CD14-positive monocyte (primary cell): ENCODE data around the gene CCDC134. TPM values are rescaled to one million over a fixed set of nuclear protein-coding genes. Genes with fewer than 3 reads are reported as not detected.

Experiments
- DNase-seq, 3 donors: peaks; one replicate each; pipeline ENCODE4 v3.0.0-alpha.2; 2011 to 2022
- H2AFZ ChIP-seq: 2 replicates; pipeline ENCODE4 v1.6.0; 2012; ENCODE audit warnings: mild to moderate bottlenecking, low read depth, low read length, inconsistent platforms; ENCODE audit not compliant: insufficient read depth, poor library complexity, severe bottlenecking
- H3K27ac ChIP-seq, 2 donors: 1 replicate in 1 of 2; 2 replicates in 1 of 2; pipeline ENCODE4 v1.5.1; 2012 to 2013; ENCODE audit warnings: low read length in 2 of 2, control low read depth in 1 of 2, inconsistent platforms in 1 of 2, low read depth in 1 of 2, mild to moderate bottlenecking in 1 of 2
- H3K27me3 ChIP-seq, 2 donors: one replicate each; pipeline versions ENCODE4 v1.6.0 to v1.6.1; 2011 to 2013; ENCODE audit warnings: low read length in 2 of 2; ENCODE audit not compliant: control insufficient read depth in 2 of 2, insufficient read depth in 2 of 2
- H3K36me3 ChIP-seq, 2 donors: replicated peaks in 1 of 2; 1 replicate in 1 of 2; 2 replicates in 1 of 2; pipeline versions ENCODE4 v1.5.1 to v1.6.1; 2012 to 2013; ENCODE audit warnings: low read length in 2 of 2, control low read depth in 1 of 2, inconsistent platforms in 1 of 2, mild to moderate bottlenecking in 1 of 2; ENCODE audit not compliant: insufficient read depth in 2 of 2, control insufficient read depth in 1 of 2
- H3K4me1 ChIP-seq, 2 donors: 1 replicate in 1 of 2; 2 replicates in 1 of 2; pipeline versions ENCODE4 v1.5.1 to v1.6.1; 2012 to 2013; ENCODE audit warnings: low read length in 2 of 2, control low read depth in 1 of 2, inconsistent platforms in 1 of 2, mild to moderate bottlenecking in 1 of 2, moderate library complexity in 1 of 2; ENCODE audit not compliant: insufficient read depth in 2 of 2, control insufficient read depth in 1 of 2
- H3K4me2 ChIP-seq: replicated peaks from 2 replicates; pipeline ENCODE3; 2012; ENCODE audit warnings: low read length, moderate library complexity, mild to moderate bottlenecking; ENCODE audit not compliant: poor library complexity, severe bottlenecking; ENCODE audit errors: extremely low read depth
- H3K4me3 ChIP-seq, 3 experiments: fragments of 200-600 bp in 1 of 3; sonication (generic) in 1 of 3; replicated peaks in 1 of 3; 1 replicate in 2 of 3; 2 replicates in 1 of 3; pipeline ENCODE4 v1.5.1; 2011 to 2013; ENCODE audit warnings: low read length in 3 of 3, mild to moderate bottlenecking in 3 of 3, control low read depth in 2 of 3, low read depth in 2 of 3, inconsistent platforms in 1 of 3, moderate library complexity in 1 of 3
- H3K79me2 ChIP-seq: 2 replicates; pipeline ENCODE4 v1.6.0; 2012; ENCODE audit warnings: mild to moderate bottlenecking, control low read depth, inconsistent platforms, low read length, moderate library complexity; ENCODE audit not compliant: insufficient read depth
- H3K9ac ChIP-seq: 2 replicates; pipeline ENCODE4 v1.6.0; 2017; ENCODE audit warnings: low read length, mild to moderate bottlenecking; ENCODE audit not compliant: insufficient read depth, poor library complexity, severe bottlenecking
- H3K9me3 ChIP-seq, 2 donors: replicated peaks in 1 of 2; 1 replicate in 1 of 2; 2 replicates in 1 of 2; pipeline versions ENCODE4 v1.5.1 to v1.6.1; 2012 to 2013; ENCODE audit warnings: low read length in 2 of 2, control low read depth in 1 of 2; ENCODE audit not compliant: control insufficient read depth in 1 of 2, insufficient read depth in 1 of 2
- H4K20me1 ChIP-seq: 2 replicates; pipeline ENCODE4 v1.6.0; 2012; ENCODE audit warnings: mild to moderate bottlenecking, low read length, control low read depth, moderate library complexity; ENCODE audit not compliant: insufficient read depth
- H3K27ac Mint-ChIP-seq, 7 donors: one replicate each; pipeline ENCODE4 v1.8.0; 2020; ENCODE audit warnings: mild to moderate bottlenecking in 7 of 7, mixed read lengths in 7 of 7, moderate library complexity in 6 of 7, inconsistent platforms in 2 of 7
- H3K27me3 Mint-ChIP-seq, 3 donors: one replicate each; pipeline ENCODE4 v1.8.0; 2021 to 2022; ENCODE audit warnings: low read depth in 3 of 3, mild to moderate bottlenecking in 3 of 3, mixed read lengths in 3 of 3, moderate library complexity in 3 of 3, inconsistent platforms in 1 of 3
- H3K36me3 Mint-ChIP-seq, 2 donors: one replicate each; pipeline ENCODE4 v1.8.0; 2020; ENCODE audit warnings: mixed read lengths in 2 of 2, inconsistent platforms in 1 of 2, mild to moderate bottlenecking in 1 of 2
- H3K4me1 Mint-ChIP-seq: one replicate; pipeline ENCODE4 v1.8.0; 2020; ENCODE audit warnings: mild to moderate bottlenecking, mixed read lengths
- H3K4me3 Mint-ChIP-seq, 2 donors: one replicate each; pipeline ENCODE4 v1.8.0; 2020; ENCODE audit warnings: mild to moderate bottlenecking in 2 of 2, mixed read lengths in 2 of 2, moderate library complexity in 1 of 2
- H3K9me3 Mint-ChIP-seq, 7 donors: one replicate each; pipeline ENCODE4 v1.8.0; 2020 to 2022; ENCODE audit warnings: mixed read lengths in 7 of 7, mild to moderate bottlenecking in 6 of 7, moderate library complexity in 6 of 7, inconsistent platforms in 2 of 7
- WGBS: methylation state at CpG from one replicate; pipeline ENCODE4 v1.1.5; 2013; ENCODE audit warnings: missing lambda C conversion rate; ENCODE audit not compliant: insufficient coverage; 5-methylcytosine and 5-hydroxymethylcytosine counted together
- intact Hi-C, 2 donors: fragments of 100-400 bp; cut with micrococcal nuclease; formaldehyde crosslinking; loops; one replicate each; pipeline versions ENCODE4 v1.15.0 to v1.15.1; 2023
- polyA plus RNA-seq, 3 donors: library from polyadenylated mRNA; depleted of rRNA in 1 of 3; unstranded in 2 of 3; stranded (reverse) in 1 of 3; fragments of 300-500 nt in 2 of 3; fragments of >200 nt in 1 of 3; fragmentation: Illumina TruSeq in 2 of 3; gene quantifications; 1 replicate in 2 of 3; 2 replicates in 1 of 3; pipeline ENCODE4 v1.2.3, GENCODE V29; 2012 to 2021
- TF ChIP-seq, protein P1 (sequence below): fragments of 200-600 bp; IDR thresholded peaks from one replicate; pipeline ENCODE4 v1.8.0; 2022; ENCODE audit warnings: antibody characterized with exemption, mild to moderate bottlenecking

The CCDC134 gene
- polyA plus RNA-seq, 3 donors: 2.1 to 5.3 (median 2.4) TPM

DNA sequence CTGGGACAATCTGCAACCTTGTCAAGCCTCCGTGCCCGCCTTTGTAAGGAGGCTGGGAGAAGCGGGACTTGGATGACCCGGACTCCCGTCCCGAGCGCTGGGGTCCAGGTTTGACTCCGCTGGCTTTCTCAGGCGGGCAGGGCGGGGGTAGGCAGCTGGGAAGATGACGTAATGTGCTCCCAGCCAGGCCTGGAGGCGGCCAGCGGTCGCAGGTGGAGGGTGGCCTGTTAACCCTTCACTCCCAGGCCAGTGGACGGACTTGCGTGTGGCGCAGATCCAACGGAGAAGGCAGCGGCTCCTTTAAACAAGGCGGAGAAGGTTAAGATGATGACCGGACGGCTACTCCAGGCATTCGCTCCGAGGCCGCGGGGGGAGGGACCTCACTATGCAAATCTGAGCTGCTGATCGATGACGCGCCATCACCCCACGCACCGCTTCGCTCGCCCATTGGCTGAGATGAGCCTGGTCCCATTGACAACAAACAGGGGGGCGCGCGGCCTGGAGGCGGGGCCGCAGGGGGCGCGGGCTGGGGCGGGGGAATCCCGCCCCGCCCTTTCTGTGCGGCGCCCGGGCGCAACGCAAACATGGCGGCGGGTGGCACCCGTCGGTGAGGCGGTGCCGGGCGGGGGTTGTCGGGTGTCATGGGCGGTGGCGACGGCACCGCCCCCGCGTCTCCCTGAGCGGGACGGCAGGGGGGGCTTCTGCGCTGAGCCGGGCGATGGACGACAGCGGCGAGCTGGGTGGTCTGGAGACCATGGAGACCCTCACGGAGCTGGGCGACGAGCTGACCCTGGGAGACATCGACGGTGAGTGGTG lies 32.3 kb downstream of the CCDC134 start, which contains the start of gene SREBF2:
Gene SREBF2, plus strand, starts transcription at position 553 of the 816 bp plus-strand sequence. Its CDS starts 166 bp downstream, at position 719.
- peaks cover 0 to 3% (median 2%) of the 10 kb centered on the region in 3 donors for H3K27me3 Mint-ChIP-seq
- WGBS: under 1% methylated on average over 74 of the region's 75 CpGs
- H3K36me3 Mint-ChIP-seq: peaks cover 13 to 25% of the 10 kb centered on the region in 2 donors
- H3K4me1 Mint-ChIP-seq: peaks cover 34% of the 10 kb centered on the region
- H3K4me3 ChIP-seq: peak within 1 kb of the TSS; percentile 63 to 87 (median 83)
- H2AFZ ChIP-seq: peak within 1 kb of the TSS; percentile 58
- intact Hi-C loops: loop anchor here in 1 of 2 donors (2.0 to 10.0 kb wide), 3 partner anchors 52 to 368 kb away; partner anchors contain the start of genes ACO2 and PHF5A
- H3K4me3 Mint-ChIP-seq: peak within 1 kb of the TSS; percentile 97
- TF ChIP-seq, protein P1, sequence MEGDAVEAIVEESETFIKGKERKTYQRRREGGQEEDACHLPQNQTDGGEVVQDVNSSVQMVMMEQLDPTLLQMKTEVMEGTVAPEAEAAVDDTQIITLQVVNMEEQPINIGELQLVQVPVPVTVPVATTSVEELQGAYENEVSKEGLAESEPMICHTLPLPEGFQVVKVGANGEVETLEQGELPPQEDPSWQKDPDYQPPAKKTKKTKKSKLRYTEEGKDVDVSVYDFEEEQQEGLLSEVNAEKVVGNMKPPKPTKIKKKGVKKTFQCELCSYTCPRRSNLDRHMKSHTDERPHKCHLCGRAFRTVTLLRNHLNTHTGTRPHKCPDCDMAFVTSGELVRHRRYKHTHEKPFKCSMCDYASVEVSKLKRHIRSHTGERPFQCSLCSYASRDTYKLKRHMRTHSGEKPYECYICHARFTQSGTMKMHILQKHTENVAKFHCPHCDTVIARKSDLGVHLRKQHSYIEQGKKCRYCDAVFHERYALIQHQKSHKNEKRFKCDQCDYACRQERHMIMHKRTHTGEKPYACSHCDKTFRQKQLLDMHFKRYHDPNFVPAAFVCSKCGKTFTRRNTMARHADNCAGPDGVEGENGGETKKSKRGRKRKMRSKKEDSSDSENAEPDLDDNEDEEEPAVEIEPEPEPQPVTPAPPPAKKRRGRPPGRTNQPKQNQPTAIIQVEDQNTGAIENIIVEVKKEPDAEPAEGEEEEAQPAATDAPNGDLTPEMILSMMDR: no peak
- no peaks in the 10 kb centered on the region for H3K27me3 ChIP-seq
- H3K27ac ChIP-seq: peak within 1 kb of the TSS; percentile 95 to 97
- peaks cover 20% of the 10 kb centered on the region for H4K20me1 ChIP-seq
- H3K4me1 ChIP-seq: peaks cover 28 to 32% of the 10 kb centered on the region in 2 donors
- peak; percentile 98 to 99 (median 99) for DNase-seq
- no peaks in the 10 kb centered on the region for H3K9me3 ChIP-seq
- peaks cover 12 to 16% of the 10 kb centered on the region in 2 donors for H3K36me3 ChIP-seq
- peak within 1 kb of the TSS; percentile 98 to 100 (median 99) for H3K27ac Mint-ChIP-seq
- no peaks in the 10 kb centered on the region for H3K9me3 Mint-ChIP-seq
- H3K4me2 ChIP-seq: peak within 1 kb of the TSS; percentile 81
- peak within 1 kb of the TSS; percentile 93 for H3K9ac ChIP-seq
- H3K79me2 ChIP-seq: peaks cover 41% of the 10 kb centered on the region

GRCh38 chr22:41833369-41834004 lies 33.0 kb downstream of the CCDC134 start:
- intact Hi-C loops: loop anchor here in 1 of 2 donors (2.0 to 10.0 kb wide), 3 partner anchors 53 to 369 kb away; partner anchors contain the start of genes ACO2 and PHF5A
- Mint-ChIP-seq H3K4me1 (peaks cover 36% of the 10 kb centered on the region), H3K4me3 (peak overlapping the region; percentile 97), H3K9me3 (no peaks in the 10 kb centered on the region), H3K27ac (peak overlapping the region; percentile 80 to 98 (median 90)), H3K36me3 (peaks cover 19 to 32% of the 10 kb centered on the region in 2 donors), H3K27me3 (peaks cover 0 to 3% (median 2%) of the 10 kb centered on the region in 3 donors)
- Histone ChIP-seq H3K27ac (peak overlapping the region; percentile 95 to 97), H3K4me2 (peak overlapping the region; percentile 81), H4K20me1 (peaks cover 27% of the 10 kb centered on the region), H3K27me3 (no peaks in the 10 kb centered on the region), H3K36me3 (peaks cover 12 to 23% of the 10 kb centered on the region in 2 donors), H3K4me3 (peak overlapping the region; percentile 61 to 87 (median 83)), H3K4me1 (peaks cover 28 to 32% of the 10 kb centered on the region in 2 donors), H3K9me3 (no peaks in the 10 kb centered on the region), H3K79me2 (peaks cover 48% of the 10 kb centered on the region), H2AFZ (peak overlapping the region; percentile 55), H3K9ac (peak overlapping the region; percentile 93)
- peak; percentile 15 to 29 (median 19) for DNase-seq
- under 1% methylated on average over 86 of the region's 86 CpGs for WGBS
- TF ChIP-seq, protein P1: no peak
